ENCODE results near the gene LRIT2.
A peak's percentile ranks its signal among the peaks of the same experiment; 100 is the strongest.

The LRIT2 gene, protein sequence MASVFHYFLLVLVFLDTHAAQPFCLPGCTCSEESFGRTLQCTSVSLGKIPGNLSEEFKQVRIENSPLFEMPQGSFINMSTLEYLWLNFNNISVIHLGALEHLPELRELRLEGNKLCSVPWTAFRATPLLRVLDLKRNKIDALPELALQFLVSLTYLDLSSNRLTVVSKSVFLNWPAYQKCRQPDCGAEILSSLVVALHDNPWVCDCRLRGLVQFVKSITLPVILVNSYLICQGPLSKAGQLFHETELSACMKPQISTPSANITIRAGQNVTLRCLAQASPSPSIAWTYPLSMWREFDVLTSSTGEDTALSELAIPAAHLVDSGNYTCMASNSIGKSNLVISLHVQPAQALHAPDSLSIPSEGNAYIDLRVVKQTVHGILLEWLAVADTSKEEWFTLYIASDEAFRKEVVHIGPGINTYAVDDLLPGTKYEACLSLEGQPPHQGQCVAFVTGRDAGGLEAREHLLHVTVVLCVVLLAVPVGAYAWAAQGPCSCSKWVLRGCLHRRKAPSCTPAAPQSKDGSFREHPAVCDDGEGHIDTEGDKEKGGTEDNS

DNA sequence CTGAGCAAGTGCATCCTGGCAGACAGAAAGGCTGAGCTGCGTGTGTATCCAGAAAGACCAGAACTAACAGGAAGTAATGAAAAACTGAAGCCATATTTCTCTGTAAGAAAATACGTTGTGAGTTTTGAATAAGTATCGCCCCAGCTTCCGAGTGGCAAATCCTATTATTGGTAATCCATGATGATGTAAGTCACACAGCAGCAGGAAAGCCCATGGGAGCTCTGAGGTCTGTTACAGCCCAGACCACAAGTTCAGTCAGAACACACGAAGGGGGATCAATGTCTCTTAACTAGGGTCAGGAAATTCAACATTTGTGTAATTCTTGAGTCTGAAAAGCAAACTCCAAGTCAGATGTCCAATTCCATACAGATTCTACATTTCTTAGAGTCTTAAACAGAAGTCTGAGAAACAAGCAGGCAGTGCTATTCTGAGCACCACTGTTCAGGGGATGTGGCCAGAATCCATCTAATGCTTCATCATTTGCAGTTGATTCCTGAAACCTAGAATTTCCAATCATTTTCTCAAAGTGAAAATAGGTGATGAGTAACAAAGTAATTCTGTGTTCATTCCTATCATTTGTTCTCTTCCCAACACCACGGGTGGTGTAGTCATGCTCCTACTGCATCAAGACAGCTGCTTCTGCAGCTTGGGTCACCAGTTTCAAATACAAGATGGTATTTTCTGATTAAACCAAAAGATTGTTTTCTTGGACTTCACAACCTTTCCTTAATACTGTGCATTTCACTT is at the start of gene LRIT2:
LRIT2 (minus strand) TSS at position 118 of the 747 bp plus-strand sequence; CDS start at position 94, 24 bp downstream.
- no peak for DNase-seq

DNA sequence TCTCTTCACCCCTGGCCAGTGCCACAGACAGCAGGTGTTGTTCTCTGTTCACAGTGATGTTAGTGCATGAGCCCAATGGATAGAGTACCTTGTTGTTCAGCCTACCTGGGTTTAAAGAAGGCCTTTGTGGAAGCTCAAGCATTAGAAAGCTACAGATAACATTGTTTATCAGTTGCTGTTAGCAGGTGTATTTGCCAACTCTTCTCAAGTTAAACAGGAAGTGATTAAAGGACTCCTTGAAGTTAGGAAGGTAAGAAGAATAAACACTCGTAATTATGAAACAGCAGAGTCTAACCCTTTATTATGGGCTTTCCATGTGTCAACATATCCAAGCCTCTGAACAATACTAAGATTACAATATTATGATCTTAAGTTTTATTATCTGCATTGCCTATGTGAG is 45.4 kb upstream of the LRIT2 start:
- no peak for DNase-seq

GRCh38 chr10:84269773-84270172 is 44.4 kb upstream of the LRIT2 start:
- peak; percentile 9 for DNase-seq

- no peak for DNase-seq
These were observed 43.8 kb upstream of the LRIT2 start for GRCh38 chr10:84269162-84269561.

DNA sequence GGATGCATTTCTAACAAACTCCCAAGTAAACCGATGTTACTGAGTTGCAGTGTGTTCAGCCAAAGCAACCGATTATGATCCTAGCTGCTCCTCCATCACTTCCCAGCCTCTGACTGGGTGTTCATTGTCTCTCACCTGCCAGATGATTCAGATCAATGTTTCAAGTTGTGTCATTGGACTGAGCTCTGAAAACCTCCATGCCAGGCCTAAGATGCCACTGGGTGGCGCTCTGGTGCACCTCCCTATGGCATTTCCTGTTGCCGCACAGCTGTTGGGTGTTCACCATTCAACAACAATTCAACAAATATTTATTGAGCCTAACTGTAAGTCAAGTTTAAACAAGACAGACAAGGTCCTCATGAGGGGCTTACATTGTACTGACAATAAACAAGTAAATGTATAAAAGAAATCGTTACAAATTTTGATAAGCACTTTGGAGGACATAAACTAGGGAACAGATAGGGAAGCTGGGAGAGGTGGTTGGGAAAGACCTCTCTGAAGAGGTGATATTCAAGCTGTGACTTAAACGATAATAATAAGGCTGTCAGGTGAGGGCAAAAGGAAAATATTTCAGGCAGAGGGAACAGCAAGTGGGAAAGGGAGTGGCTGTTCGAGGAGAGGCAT is 42.3 kb upstream of the LRIT2 start:
- DNase-seq: peak; percentile 5

DNA sequence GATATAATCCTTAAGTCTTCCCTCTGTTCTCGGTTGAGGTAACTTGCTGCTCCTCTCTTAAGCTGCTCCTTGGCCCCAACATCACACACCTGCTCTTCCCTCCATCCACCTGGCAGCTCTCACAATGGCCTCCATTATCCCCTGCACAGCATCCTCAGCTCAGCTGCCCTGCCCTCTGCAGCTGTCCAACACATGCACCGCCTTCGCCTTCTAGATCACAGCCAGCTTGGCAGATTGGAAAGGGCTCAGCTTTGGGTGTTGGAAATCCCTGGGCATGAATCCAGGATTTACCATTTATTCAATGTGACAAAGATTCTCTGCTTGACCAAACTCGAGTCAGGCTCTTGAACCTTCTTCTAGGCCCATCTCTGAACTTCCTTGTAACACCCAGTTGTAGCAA is 40.1 kb upstream of the LRIT2 start:
- no peak for DNase-seq

DNA sequence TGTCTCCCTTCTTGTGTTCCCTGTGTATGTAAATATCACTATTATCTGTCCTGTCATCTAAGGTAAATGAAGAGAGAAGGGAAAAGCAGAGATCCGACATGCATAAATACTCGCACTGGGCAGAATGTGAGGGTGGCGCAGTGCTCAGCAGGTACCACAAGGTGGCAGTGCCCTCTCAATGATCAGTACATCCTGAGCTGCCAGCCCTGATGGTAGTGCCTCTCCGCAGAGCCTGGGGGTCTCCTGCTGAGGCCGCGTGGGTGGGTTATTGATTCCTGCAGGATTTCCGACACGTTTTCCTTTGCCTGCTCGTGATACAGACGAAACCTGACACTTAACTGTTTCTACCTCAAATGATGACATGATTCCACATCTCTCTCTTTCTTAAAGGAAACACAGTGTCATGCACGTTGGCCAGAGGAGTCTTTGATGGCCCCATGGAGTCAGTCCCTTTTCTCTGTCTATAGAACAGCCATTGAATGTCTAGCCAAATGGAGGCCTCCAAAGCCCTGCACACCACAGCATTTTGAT is 39.3 kb upstream of the LRIT2 start:
- DNase-seq: peak; percentile 57

GRCh38 chr10:84263716-84264115 is 38.4 kb upstream of the LRIT2 start:
- DNase-seq: no peak

GRCh38 chr10:84262190-84262956 is 37.0 kb upstream of the LRIT2 start:
- no peak for DNase-seq

- DNase-seq: no peak
These were observed 36.0 kb upstream of the LRIT2 start for GRCh38 chr10:84261236-84261915.

GRCh38 chr10:84258034-84258695 is 32.8 kb upstream of the LRIT2 start:
- no peak for DNase-seq

- DNase-seq: no peak
These were observed 32.1 kb upstream of the LRIT2 start for GRCh38 chr10:84257343-84258020.

DNA sequence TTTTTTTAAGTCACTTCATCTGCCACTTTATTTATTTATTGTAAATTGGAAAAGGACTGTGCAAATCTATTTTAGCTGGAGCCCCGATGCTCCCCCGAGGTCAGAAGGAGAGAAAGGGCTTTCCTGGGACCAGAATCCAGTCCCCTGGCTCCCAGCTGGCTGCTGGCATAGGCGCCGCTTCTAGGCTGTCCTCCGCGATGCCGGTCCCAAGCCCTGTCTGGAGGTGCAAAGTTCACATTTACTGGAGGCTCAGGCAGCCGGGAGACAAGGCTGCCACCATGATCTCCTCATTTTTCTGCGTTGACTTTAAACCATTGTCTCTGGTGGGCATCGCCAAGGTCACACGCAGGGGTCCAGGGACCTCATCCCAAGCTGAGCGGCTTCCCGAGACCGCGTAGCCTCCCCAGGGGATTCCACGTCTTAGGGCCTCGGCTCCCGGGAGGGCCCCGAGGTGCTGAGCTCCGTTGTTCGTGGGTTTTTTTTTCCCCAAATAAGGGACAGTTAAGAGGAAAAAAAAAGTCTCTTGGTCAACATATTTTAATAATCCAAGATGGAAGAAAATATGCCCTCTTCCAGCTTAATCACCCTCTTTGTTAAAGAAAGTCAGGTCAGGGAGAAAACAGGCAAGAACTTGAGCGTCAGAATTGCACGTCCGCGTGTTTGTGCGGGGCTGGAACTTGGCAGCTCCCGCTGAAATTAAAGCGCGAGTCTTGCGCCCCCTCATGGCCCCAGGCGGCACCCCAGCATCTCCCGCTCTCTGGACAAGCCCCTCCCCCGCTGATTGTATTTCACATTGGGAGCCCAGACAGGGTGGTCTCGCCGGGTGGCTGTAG is 31.4 kb upstream of the LRIT2 start:
- DNase-seq: no peak

DNA sequence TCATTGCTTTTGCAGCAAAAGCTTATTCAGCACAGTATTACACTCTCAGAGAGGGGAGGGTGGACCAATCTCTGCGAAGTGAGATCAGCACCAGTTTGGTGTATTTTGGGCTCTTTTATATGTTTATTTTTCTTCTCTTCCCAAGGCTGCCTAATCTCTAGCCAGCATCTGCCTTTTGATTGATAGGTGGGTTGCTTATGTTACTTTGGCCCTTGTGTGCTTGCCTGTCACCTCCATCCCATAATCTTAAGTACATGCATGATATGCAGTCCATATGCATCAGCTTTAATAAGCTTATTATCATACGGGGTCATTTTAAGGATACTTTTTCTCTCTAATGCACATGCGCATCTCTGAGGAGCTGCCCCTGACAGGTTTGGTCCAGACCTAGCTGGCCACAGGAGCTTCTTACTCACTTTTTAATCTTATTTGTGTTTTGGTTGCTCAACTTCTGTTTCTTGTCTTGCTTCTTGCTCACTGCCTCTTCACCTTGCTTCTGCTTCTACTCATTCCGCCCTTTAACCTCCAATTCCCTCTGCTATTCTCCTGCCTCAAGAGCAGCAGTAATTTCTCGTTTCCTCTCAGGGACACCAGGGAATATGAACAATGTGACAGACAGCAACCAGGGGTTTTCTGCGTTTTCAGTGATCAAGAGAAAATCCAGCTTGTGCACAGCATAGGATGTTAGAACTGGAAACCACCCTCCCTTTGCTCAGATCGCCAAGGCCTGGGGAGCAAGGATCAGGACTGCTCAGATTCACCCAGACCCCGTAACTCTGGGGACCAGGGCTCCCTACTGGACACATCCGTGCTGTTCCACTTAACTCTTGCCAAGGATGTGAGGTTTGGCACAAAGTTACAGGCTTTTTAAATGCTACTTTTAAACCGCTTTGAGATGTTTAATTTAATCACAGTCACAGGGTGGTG is 29.5 kb upstream of the LRIT2 start:
- DNase-seq: no peak

- DNase-seq: no peak
These were observed 23.4 kb upstream of the LRIT2 start for GRCh38 chr10:84248794-84249193.

DNA sequence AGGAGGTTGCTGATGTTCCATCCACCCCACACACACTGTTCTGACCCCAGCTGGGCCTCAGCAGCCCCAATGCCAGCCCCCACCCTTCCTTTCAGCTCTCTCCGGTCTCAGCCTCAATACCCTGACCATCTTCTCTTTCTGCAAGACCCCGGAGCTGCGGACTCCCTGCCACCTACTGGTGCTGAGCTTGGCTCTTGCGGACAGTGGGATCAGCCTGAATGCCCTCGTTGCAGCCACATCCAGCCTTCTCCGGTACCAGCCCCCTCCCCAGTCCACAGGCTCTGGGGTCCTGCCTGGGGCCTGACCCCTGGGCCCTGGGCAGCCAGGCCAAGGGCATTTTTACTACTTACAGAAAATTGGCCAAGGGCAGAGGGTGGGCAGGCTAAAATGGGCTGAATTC is 22.2 kb upstream of the LRIT2 start:
- DNase-seq: no peak

DNA sequence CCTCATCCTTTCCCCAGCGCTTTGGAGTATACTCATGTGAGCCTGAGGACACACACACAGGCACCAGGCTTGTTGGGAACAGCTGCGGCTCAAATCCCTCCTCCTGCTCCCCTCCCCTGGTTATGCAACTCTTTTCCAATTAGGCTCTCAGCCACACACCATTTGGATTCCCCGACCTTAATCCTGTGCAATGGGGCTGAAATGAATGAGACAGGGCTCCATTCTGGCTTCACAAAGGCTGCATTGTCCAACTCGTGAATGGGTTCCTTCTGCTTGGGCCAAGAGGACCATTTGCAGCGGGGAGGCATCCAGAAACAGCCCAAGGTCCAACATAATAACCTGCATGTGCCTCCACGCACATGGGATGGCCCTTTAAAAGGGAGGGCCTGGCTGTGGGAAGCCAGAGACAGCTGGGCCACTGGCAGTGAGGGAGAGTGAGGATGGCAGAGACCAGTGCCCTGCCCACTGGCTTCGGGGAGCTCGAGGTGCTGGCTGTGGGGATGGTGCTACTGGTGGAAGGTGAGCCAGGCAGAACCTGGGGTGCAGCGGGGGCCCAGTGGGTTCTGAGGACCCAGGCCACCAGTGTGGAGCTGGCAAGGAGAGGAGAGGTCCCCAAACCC is 19.4 kb upstream of the LRIT2 start, which contains the start of gene RGR:
RGR (plus strand) TSS at position 403 of the 620 bp plus-strand sequence; CDS start at position 441, 38 bp downstream.
- no peak for DNase-seq

GRCh38 chr10:84243759-84244158 is 18.4 kb upstream of the LRIT2 start:
- no peak for DNase-seq

Measured in kidney glomerular epithelial cell (primary cell).